ENCODE results near the gene ULK4.

GRCh38 chr3:41580274-41580959 is 381.5 kb downstream of the ULK4 start:
- TF ChIP-seq, protein P1, sequence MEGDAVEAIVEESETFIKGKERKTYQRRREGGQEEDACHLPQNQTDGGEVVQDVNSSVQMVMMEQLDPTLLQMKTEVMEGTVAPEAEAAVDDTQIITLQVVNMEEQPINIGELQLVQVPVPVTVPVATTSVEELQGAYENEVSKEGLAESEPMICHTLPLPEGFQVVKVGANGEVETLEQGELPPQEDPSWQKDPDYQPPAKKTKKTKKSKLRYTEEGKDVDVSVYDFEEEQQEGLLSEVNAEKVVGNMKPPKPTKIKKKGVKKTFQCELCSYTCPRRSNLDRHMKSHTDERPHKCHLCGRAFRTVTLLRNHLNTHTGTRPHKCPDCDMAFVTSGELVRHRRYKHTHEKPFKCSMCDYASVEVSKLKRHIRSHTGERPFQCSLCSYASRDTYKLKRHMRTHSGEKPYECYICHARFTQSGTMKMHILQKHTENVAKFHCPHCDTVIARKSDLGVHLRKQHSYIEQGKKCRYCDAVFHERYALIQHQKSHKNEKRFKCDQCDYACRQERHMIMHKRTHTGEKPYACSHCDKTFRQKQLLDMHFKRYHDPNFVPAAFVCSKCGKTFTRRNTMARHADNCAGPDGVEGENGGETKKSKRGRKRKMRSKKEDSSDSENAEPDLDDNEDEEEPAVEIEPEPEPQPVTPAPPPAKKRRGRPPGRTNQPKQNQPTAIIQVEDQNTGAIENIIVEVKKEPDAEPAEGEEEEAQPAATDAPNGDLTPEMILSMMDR (IDR thresholded peaks at IDR 0.05) = no peak
- TF ChIP-seq POLR2AphosphoS5 (IDR thresholded peaks at IDR 0.05; ENCODE audit: low read depth, low read length) (no peak), SIN3A (IDR thresholded peaks at IDR 0.05; ENCODE audit: borderline replicate concordance, insufficient read depth, low read depth, low read length) (no peak), TCF7L2 (IDR thresholded peaks at IDR 0.05; ENCODE audit: low read depth, low read length) (no peak)
- TF ChIP-seq, protein P2, sequence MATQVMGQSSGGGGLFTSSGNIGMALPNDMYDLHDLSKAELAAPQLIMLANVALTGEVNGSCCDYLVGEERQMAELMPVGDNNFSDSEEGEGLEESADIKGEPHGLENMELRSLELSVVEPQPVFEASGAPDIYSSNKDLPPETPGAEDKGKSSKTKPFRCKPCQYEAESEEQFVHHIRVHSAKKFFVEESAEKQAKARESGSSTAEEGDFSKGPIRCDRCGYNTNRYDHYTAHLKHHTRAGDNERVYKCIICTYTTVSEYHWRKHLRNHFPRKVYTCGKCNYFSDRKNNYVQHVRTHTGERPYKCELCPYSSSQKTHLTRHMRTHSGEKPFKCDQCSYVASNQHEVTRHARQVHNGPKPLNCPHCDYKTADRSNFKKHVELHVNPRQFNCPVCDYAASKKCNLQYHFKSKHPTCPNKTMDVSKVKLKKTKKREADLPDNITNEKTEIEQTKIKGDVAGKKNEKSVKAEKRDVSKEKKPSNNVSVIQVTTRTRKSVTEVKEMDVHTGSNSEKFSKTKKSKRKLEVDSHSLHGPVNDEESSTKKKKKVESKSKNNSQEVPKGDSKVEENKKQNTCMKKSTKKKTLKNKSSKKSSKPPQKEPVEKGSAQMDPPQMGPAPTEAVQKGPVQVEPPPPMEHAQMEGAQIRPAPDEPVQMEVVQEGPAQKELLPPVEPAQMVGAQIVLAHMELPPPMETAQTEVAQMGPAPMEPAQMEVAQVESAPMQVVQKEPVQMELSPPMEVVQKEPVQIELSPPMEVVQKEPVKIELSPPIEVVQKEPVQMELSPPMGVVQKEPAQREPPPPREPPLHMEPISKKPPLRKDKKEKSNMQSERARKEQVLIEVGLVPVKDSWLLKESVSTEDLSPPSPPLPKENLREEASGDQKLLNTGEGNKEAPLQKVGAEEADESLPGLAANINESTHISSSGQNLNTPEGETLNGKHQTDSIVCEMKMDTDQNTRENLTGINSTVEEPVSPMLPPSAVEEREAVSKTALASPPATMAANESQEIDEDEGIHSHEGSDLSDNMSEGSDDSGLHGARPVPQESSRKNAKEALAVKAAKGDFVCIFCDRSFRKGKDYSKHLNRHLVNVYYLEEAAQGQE (IDR thresholded peaks at IDR 0.05; ENCODE audit: insufficient read depth in 1 of 2, low read depth in 2 of 2, low read length in 1 of 2) = no peak
